Ishikawa (cell line): Measurements from ENCODE around the gene PGAP3.

ENCODE experiments used
- CREB1 ChIP-seq: IDR thresholded peaks from 2 replicates; pipeline ENCODE4 v1.6.1; 2012; ENCODE audit warnings: low read depth
- EP300 ChIP-seq: IDR thresholded peaks from 2 replicates; pipeline ENCODE4 v1.6.1; 2012; ENCODE audit warnings: borderline replicate concordance
- FOXM1 ChIP-seq: IDR thresholded peaks from 2 replicates; pipeline ENCODE4 v1.6.1; 2012; ENCODE audit warnings: low read depth, borderline replicate concordance
- RAD21 ChIP-seq: IDR thresholded peaks from 2 replicates; pipeline ENCODE4 v1.6.1; 2012; ENCODE audit warnings: low read depth
- TF ChIP-seq, protein P1 (sequence below): IDR thresholded peaks from 2 replicates; pipeline ENCODE4 v1.6.1; 2012
- TF ChIP-seq, protein P2 (sequence below): IDR thresholded peaks from 2 replicates; pipeline ENCODE4 v1.6.1; 2012

DNA sequence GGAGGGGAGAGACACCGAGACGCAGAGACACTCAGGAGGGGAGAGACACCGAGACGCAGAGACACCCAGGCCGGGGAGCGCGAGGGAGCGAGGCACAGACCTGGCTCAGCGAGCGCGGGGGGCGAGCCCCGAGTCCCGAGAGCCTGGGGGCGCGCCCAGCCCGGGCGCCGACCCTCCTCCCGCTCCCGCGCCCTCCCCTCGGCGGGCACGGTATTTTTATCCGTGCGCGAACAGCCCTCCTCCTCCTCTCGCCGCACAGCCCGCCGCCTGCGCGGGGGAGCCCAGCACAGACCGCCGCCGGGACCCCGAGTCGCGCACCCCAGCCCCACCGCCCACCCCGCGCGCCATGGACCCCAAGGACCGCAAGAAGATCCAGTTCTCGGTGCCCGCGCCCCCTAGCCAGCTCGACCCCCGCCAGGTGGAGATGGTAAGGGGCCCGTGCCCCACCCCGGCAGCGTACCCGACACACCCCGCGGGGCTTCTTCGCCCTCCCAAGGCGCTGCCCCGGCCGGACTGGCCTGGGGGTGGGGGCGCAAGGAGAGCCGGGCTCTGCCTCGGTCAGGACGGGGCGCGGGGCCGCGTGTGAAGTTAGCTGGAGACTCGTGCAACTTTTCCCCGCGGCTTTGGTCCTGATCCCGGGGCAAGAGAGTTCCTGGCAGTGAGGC lies 60.7 kb downstream of the PGAP3 start:
- TF ChIP-seq, protein P1, sequence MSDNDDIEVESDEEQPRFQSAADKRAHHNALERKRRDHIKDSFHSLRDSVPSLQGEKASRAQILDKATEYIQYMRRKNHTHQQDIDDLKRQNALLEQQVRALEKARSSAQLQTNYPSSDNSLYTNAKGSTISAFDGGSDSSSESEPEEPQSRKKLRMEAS = no peak
- TF ChIP-seq EP300 (no peak), FOXM1 (no peak), CREB1 (no peak), RAD21 (no peak)
- TF ChIP-seq, protein P2, sequence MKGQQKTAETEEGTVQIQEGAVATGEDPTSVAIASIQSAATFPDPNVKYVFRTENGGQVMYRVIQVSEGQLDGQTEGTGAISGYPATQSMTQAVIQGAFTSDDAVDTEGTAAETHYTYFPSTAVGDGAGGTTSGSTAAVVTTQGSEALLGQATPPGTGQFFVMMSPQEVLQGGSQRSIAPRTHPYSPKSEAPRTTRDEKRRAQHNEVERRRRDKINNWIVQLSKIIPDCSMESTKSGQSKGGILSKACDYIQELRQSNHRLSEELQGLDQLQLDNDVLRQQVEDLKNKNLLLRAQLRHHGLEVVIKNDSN = no peak
